SIG-M5 treated with dmso at 0.1 percent for 504 hours (cell line): Measurements from ENCODE around the gene MLXIPL.
"Not testable (repeated sequence)": the region's sequence is repeated elsewhere in the genome, so short reads cannot be mapped to it uniquely, and the experiment has no call there.

ENCODE experiments used
- DNase-seq: peaks from one replicate; lab custom pipeline; 2025; ENCODE audit not compliant: unreplicated experiment; lab: John Stamatoyannopoulos, UW

MLXIPL gene

GRCh38 chr7:73614937-73615336 is 9.4 kb downstream of the MLXIPL start:
- not testable (repeated sequence) for DNase-seq

GRCh38 chr7:73613954-73614735 is 10.2 kb downstream of the MLXIPL start:
- DNase-seq = no peak

GRCh38 chr7:73612598-73613269 is 11.6 kb downstream of the MLXIPL start:
- peak; percentile 16 for DNase-seq

GRCh38 chr7:73611017-73611555 is 13.2 kb downstream of the MLXIPL start:
- no peak for DNase-seq

- DNase-seq = no peak
Measured at GRCh38 chr7:73610105-73610504, 14.2 kb downstream of the MLXIPL start.

- DNase-seq = not testable (repeated sequence)
Measured at GRCh38 chr7:73607692-73607983, 16.7 kb downstream of the MLXIPL start.

- DNase-seq = no peak
Measured at GRCh38 chr7:73606801-73607691, 17.3 kb downstream of the MLXIPL start.

GRCh38 chr7:73605601-73606220 is 18.6 kb downstream of the MLXIPL start:
- no peak for DNase-seq

GRCh38 chr7:73602721-73603651 is 21.3 kb downstream of the MLXIPL start:
- DNase-seq = no peak

GRCh38 chr7:73599916-73600315 is 24.4 kb downstream of the MLXIPL start:
- DNase-seq = no peak

GRCh38 chr7:73599151-73599882 is 25.0 kb downstream of the MLXIPL start:
- no peak for DNase-seq

- no peak for DNase-seq
Measured at GRCh38 chr7:73597978-73598782, 26.1 kb downstream of the MLXIPL start.

GRCh38 chr7:73596191-73597065 is 27.9 kb downstream of the MLXIPL start:
- DNase-seq = no peak

- no peak for DNase-seq
Measured at GRCh38 chr7:73595358-73595757, 29.0 kb downstream of the MLXIPL start.

- DNase-seq = no peak
Measured at GRCh38 chr7:73593207-73594045, 30.9 kb downstream of the MLXIPL start.

- DNase-seq = no peak
Measured at GRCh38 chr7:73586911-73587310, 37.4 kb downstream of the MLXIPL start.

GRCh38 chr7:73585196-73585595 is 39.1 kb downstream of the MLXIPL start:
- DNase-seq = no peak
